Natural killer cell (primary cell): ENCODE results near the gene IFITM10. TPM values are rescaled to one million over a fixed set of nuclear protein-coding genes. Genes with fewer than 3 reads are reported as not detected.

Experiments used
- ATAC-seq, 3 donors: fragments of 150-1000 bp in 2 of 3; fragments of 200-7000 bp in 1 of 3; cut with Tn5 transposase; 1 replicate in 1 of 3; 2 replicates in 2 of 3; pipeline ENCODE4 v1.10.0; 2021; ENCODE audit warnings: mild to moderate bottlenecking in 2 of 3, moderate library complexity in 2 of 3
- DNase-seq, 2 donors: peaks; one replicate each; pipeline versions ENCODE4 v3.0.0 to v3.0.0-alpha.2; 2013 to 2021; ENCODE audit warnings: mixed read lengths in 1 of 2
- H3K27ac ChIP-seq: one replicate; pipeline ENCODE4 v1.5.1; 2013; ENCODE audit warnings: mild to moderate bottlenecking, low read length
- H3K27me3 ChIP-seq: one replicate; pipeline ENCODE4 v1.6.1; 2013; ENCODE audit warnings: low read length; ENCODE audit not compliant: control insufficient read depth, insufficient read depth
- H3K36me3 ChIP-seq: one replicate; pipeline ENCODE4 v1.6.1; 2013; ENCODE audit warnings: low read length; ENCODE audit not compliant: control insufficient read depth, insufficient read depth
- H3K4me1 ChIP-seq: one replicate; pipeline ENCODE4 v1.6.1; 2013; ENCODE audit warnings: low read length; ENCODE audit not compliant: control insufficient read depth, insufficient read depth
- H3K4me3 ChIP-seq: one replicate; pipeline ENCODE4 v1.5.1; 2013; ENCODE audit warnings: low read length
- H3K9me3 ChIP-seq: one replicate; pipeline ENCODE4 v1.6.1; 2013; ENCODE audit warnings: low read length; ENCODE audit not compliant: control insufficient read depth, insufficient read depth
- H3K27ac Mint-ChIP-seq, 2 donors: one replicate each; pipeline ENCODE4 v1.8.0; 2022; ENCODE audit warnings: mild to moderate bottlenecking in 2 of 2, mixed read lengths in 2 of 2, moderate library complexity in 1 of 2
- H3K27me3 Mint-ChIP-seq, 2 donors: one replicate each; pipeline ENCODE4 v1.8.0; 2022; ENCODE audit warnings: low read depth in 2 of 2, mixed read lengths in 2 of 2
- H3K36me3 Mint-ChIP-seq: one replicate; pipeline ENCODE4 v1.8.0; 2022; ENCODE audit warnings: mixed read lengths
- H3K4me1 Mint-ChIP-seq, 2 donors: one replicate each; pipeline ENCODE4 v1.8.0; 2022; ENCODE audit warnings: mixed read lengths in 2 of 2
- H3K4me3 Mint-ChIP-seq: one replicate; pipeline ENCODE4 v1.8.0; 2022; ENCODE audit warnings: mild to moderate bottlenecking, moderate library complexity, mixed read lengths
- H3K9me3 Mint-ChIP-seq, 2 donors: one replicate each; pipeline ENCODE4 v1.8.0; 2022; ENCODE audit warnings: mixed read lengths in 2 of 2
- CTCF ChIP-seq: fragments of 200-600 bp; IDR thresholded peaks from one replicate; pipeline ENCODE4 v1.8.0; 2022; ENCODE audit warnings: antibody characterized with exemption
- WGBS: methylation state at CpG from one replicate; pipeline ENCODE4 v1.1.7; 2013; ENCODE audit warnings: missing lambda C conversion rate; ENCODE audit not compliant: insufficient coverage; 5-methylcytosine and 5-hydroxymethylcytosine counted together
- intact Hi-C: fragments of 100-400 bp; cut with micrococcal nuclease; formaldehyde crosslinking; loops from one replicate; pipeline ENCODE4 v1.14.2; 2022
- total RNA-seq, 4 donors: library from RNA; stranded (reverse); fragments of 120-200 nt in 1 of 4; gene quantifications; one replicate each; pipeline versions ENCODE4 v1.2.3 to v1.2.4, GENCODE V29; 2013 to 2022

The IFITM10 gene
- total RNA-seq, 3 donors from 2014 or later (not counting 1 experiment from before 2014, with no cell fraction given) = 5.5 to 8.1 (median 6.5) TPM

GRCh38 chr11:1696608-1697570 is 53.5 kb downstream of the IFITM10 start, which contains the start of gene KRTAP5-6:
KRTAP5-6 (plus strand) TSS chr11:1697195; CDS start chr11:1697246, 51 bp downstream.
- Mint-ChIP-seq H3K27ac (no peak within 1 kb of the TSS), H3K9me3 (no peaks in the 10 kb centered on the region), H3K36me3 (no peaks in the 10 kb centered on the region), H3K27me3 (peaks cover 19 to 20% of the 10 kb centered on the region in 2 donors), H3K4me3 (no peak within 1 kb of the TSS), H3K4me1 (peaks cover 11 to 22% of the 10 kb centered on the region in 2 donors)
- 79% methylated on average over 11 of the region's 11 CpGs for WGBS
- TF ChIP-seq CTCF = no peak
- peaks cover 10% of the 10 kb centered on the region for H3K27me3 ChIP-seq
- peaks cover 24% of the 10 kb centered on the region for H3K4me1 ChIP-seq
- H3K36me3 ChIP-seq = no peaks in the 10 kb centered on the region
- ATAC-seq = no peak
- H3K27ac ChIP-seq = no peak within 1 kb of the TSS
- H3K9me3 ChIP-seq = peaks cover 3% of the 10 kb centered on the region
- H3K4me3 ChIP-seq = no peak within 1 kb of the TSS
- DNase-seq = no peak
- intact Hi-C loops = no loop called here

- H3K36me3 Mint-ChIP-seq = no peaks in the 10 kb centered on the region
- ATAC-seq = no peak
- H3K27ac Mint-ChIP-seq = no peak overlapping the region
- Histone ChIP-seq H3K36me3 (no peaks in the 10 kb centered on the region), H3K4me1 (peaks cover 26% of the 10 kb centered on the region), H3K9me3 (no peaks in the 10 kb centered on the region), H3K27ac (no peak overlapping the region), H3K27me3 (peaks cover 10% of the 10 kb centered on the region), H3K4me3 (no peak overlapping the region)
- intact Hi-C loops = loop anchor here (2.0 kb wide), 2 partner anchors 43 to 61 kb away; no protein-coding TSS in a partner anchor
- peaks cover 18 to 24% of the 10 kb centered on the region in 2 donors for H3K4me1 Mint-ChIP-seq
- H3K27me3 Mint-ChIP-seq = peaks cover 18 to 20% of the 10 kb centered on the region in 2 donors
- no peak for TF ChIP-seq CTCF
- WGBS = 93% methylated on average over 3 of the region's 3 CpGs
- no peaks in the 10 kb centered on the region for H3K9me3 Mint-ChIP-seq
- no peak for DNase-seq
- H3K4me3 Mint-ChIP-seq = no peak overlapping the region
Observed at GRCh38 chr11:1695548-1696108, 54.8 kb downstream of the IFITM10 start.

- no peaks in the 10 kb centered on the region for H3K9me3 ChIP-seq
- no peaks in the 10 kb centered on the region for H3K9me3 Mint-ChIP-seq
- H3K36me3 Mint-ChIP-seq = no peaks in the 10 kb centered on the region
- no peak overlapping the region for H3K27ac ChIP-seq
- intact Hi-C loops = loop anchor here (1.0 to 2.0 kb wide), 3 partner anchors 42 to 137 kb away; no protein-coding TSS in a partner anchor
- peaks cover 10% of the 10 kb centered on the region for H3K27me3 ChIP-seq
- H3K36me3 ChIP-seq = no peaks in the 10 kb centered on the region
- peaks cover 24 to 31% of the 10 kb centered on the region in 2 donors for H3K4me1 Mint-ChIP-seq
- no peak overlapping the region for H3K4me3 ChIP-seq
- WGBS = 92% methylated on average over 15 of the region's 15 CpGs
- peaks cover 18 to 20% of the 10 kb centered on the region in 2 donors for H3K27me3 Mint-ChIP-seq
- DNase-seq (no peak), ATAC-seq (no peak)
- peaks cover 33% of the 10 kb centered on the region for H3K4me1 ChIP-seq
- no peak overlapping the region for H3K4me3 Mint-ChIP-seq
- no peak overlapping the region for H3K27ac Mint-ChIP-seq
- TF ChIP-seq CTCF = no peak
Observed at GRCh38 chr11:1694846-1695547, 55.4 kb downstream of the IFITM10 start.
